Vagina (tissue), 2 donors: Measurements from ENCODE around the gene RCHY1.

ENCODE experiments used
- POLR2AphosphoS5 ChIP-seq, 2 donors: sonication (generic); formaldehyde crosslinking; IDR thresholded peaks; one replicate each; pipeline ENCODE4 v1.9.0; 2017; ENCODE audit warnings: antibody characterized with exemption in 2 of 2, mild to moderate bottlenecking in 2 of 2, low read depth in 1 of 2; ENCODE audit not compliant: insufficient read depth in 1 of 2
- TF ChIP-seq, protein P1 (sequence below), 3 experiments: fragments of 450-650 bp in 2 of 3; fragments of 200-600 bp in 1 of 3; sonication (generic) in 1 of 3; IDR thresholded peaks; one replicate each; pipeline ENCODE4 v1.5.1; 2017 to 2019; ENCODE audit warnings: antibody characterized with exemption in 3 of 3, mild to moderate bottlenecking in 2 of 3, moderate library complexity in 2 of 3

DNA sequence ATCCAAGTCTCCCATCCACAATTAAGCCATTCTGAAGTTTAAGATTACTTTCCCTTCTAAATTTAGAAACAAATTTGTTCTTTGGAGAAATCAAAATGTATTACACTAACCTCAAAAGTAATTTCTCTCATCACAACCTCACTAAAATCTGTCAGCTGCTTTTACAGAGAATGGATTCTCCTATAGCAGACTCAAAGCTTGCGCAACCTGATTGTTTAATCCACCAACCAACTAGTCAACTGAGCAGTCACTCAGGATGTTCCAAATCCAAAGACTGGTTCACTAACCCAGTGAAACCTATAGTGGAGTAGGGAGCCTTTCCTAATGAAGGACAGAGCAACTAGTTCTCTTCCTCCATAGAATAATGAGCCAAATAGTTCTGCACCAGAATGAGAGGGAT lies 44.3 kb downstream of the RCHY1 start:
- TF ChIP-seq, protein P1, sequence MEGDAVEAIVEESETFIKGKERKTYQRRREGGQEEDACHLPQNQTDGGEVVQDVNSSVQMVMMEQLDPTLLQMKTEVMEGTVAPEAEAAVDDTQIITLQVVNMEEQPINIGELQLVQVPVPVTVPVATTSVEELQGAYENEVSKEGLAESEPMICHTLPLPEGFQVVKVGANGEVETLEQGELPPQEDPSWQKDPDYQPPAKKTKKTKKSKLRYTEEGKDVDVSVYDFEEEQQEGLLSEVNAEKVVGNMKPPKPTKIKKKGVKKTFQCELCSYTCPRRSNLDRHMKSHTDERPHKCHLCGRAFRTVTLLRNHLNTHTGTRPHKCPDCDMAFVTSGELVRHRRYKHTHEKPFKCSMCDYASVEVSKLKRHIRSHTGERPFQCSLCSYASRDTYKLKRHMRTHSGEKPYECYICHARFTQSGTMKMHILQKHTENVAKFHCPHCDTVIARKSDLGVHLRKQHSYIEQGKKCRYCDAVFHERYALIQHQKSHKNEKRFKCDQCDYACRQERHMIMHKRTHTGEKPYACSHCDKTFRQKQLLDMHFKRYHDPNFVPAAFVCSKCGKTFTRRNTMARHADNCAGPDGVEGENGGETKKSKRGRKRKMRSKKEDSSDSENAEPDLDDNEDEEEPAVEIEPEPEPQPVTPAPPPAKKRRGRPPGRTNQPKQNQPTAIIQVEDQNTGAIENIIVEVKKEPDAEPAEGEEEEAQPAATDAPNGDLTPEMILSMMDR (IDR thresholded peaks at IDR 0.05), result no peak
- no peak for TF ChIP-seq POLR2AphosphoS5 (IDR thresholded peaks at IDR 0.05; ENCODE audit: insufficient read depth in 1 of 2, low read depth in 1 of 2)
